ENCODE measurements around the gene PMM1. TPM values are rescaled to one million over a fixed set of nuclear protein-coding genes. Genes with fewer than 3 reads are reported as not detected.

PMM1 gene
- total RNA-seq, 1 experiment from 2014 or later, result 19.8 TPM

DNA sequence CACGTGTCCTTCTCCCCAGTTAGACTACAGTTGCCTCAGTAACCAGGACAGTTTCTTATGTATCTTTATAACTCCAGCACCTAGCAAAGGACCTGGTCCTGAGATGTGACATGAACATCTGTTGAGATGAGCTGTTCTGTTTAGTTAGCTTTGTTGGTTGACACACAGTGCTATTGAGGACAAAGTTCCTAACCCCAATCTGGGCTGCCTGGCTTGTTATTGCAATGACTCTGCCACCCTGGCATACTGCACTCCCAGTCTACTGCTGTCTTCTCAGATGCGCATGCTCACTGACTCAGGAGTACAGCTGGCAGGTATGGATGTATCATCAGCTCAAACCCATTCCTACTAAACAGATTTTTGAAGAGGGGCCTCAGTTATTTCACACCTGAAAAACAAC is 23.8 kb upstream of the PMM1 start:
- Mint-ChIP-seq H3K4me3 (no peak overlapping the region), H3K36me3 (ENCODE audit: insufficient read depth in 1 of 3, low read depth in 3 of 3) (peaks cover 0 to 2% (median 1%) of the 10 kb centered on the region in 3 experiments; a peak in 4 of 7 replicates), H3K4me1 (0 out of 4 replicates have a peak, but pooled peaks cover 0 to 3% of the 10 kb centered on the region in 2 experiments), H3K9me3 (no peaks in the 10 kb centered on the region), H3K27me3 (ENCODE audit: low read depth) (no peaks in the 10 kb centered on the region), H3K27ac (no peak overlapping the region)
- Histone ChIP-seq H2BK12ac (ENCODE audit: insufficient read length, low read depth, low read length) (no peak overlapping the region), H3K79me1 (ENCODE audit: insufficient read depth, low read depth, low read length, poor library complexity, severe bottlenecking) (no peaks in the 10 kb centered on the region), H3K27me3 (ENCODE audit: insufficient read depth, low read length) (no peaks in the 10 kb centered on the region), H2AK5ac (ENCODE audit: insufficient read length, low read length) (no peak overlapping the region), H3K9ac (ENCODE audit: extremely low read depth, insufficient read length, low read length) (no peak overlapping the region), H3K56ac (ENCODE audit: insufficient read length, low read depth, low read length) (no peak overlapping the region), H3K4me2 (ENCODE audit: insufficient read depth, insufficient read length, low read length) (no peak overlapping the region), H3K4me1 (ENCODE audit: insufficient read depth, low read length) (no peaks in the 10 kb centered on the region), H3K14ac (ENCODE audit: insufficient read depth, low read length) (no peak overlapping the region), H3K18ac (ENCODE audit: insufficient read length, low read depth, low read length) (no peak overlapping the region), H2BK15ac (ENCODE audit: low read depth, low read length) (no peak overlapping the region), H3K79me2 (ENCODE audit: insufficient read depth, low read length) (peaks cover 2% of the 10 kb centered on the region; the same call in 1 of the 2 replicates), H3K4ac (ENCODE audit: low read depth, low read length) (no peak overlapping the region), H3K27ac (ENCODE audit: insufficient read length, low read depth, low read length) (no peak overlapping the region), H2BK5ac (ENCODE audit: insufficient read length, low read length) (no peak overlapping the region), H4K20me1 (ENCODE audit: control insufficient read depth, insufficient read depth, insufficient read length) (no peaks in the 10 kb centered on the region), H2BK120ac (ENCODE audit: low read depth, low read length, poor library complexity, severe bottlenecking) (no peak overlapping the region), H2AFZ (ENCODE audit: low read length) (no peak overlapping the region), H4K91ac (ENCODE audit: insufficient read length, low read depth, low read length) (no peak overlapping the region), H4K8ac (replicated peaks; ENCODE audit: insufficient read length, low read depth, low read length) (no peak overlapping the region), H2BK20ac (ENCODE audit: low read depth, low read length, poor library complexity, severe bottlenecking) (no peak overlapping the region), H3T11ph (ENCODE audit: low read length) (no peak overlapping the region), H3K9me3 (ENCODE audit: control insufficient read depth, low read depth, low read length) (no peaks in the 10 kb centered on the region), H3K23me2 (ENCODE audit: insufficient read length, low read depth, low read length, poor library complexity, severe bottlenecking) (no peaks in the 10 kb centered on the region), H4K5ac (ENCODE audit: insufficient read length, low read depth, low read length) (no peak overlapping the region), H3K23ac (ENCODE audit: insufficient read length, low read depth, low read length) (no peak overlapping the region)
- DNase-seq, result no peak
- no CpG with 5 or more reads among the region's 2 CpGs for WGBS (ENCODE audit: extremely low coverage, insufficient read length, low lambda C conversion rate)
- TF ChIP-seq, protein P1, sequence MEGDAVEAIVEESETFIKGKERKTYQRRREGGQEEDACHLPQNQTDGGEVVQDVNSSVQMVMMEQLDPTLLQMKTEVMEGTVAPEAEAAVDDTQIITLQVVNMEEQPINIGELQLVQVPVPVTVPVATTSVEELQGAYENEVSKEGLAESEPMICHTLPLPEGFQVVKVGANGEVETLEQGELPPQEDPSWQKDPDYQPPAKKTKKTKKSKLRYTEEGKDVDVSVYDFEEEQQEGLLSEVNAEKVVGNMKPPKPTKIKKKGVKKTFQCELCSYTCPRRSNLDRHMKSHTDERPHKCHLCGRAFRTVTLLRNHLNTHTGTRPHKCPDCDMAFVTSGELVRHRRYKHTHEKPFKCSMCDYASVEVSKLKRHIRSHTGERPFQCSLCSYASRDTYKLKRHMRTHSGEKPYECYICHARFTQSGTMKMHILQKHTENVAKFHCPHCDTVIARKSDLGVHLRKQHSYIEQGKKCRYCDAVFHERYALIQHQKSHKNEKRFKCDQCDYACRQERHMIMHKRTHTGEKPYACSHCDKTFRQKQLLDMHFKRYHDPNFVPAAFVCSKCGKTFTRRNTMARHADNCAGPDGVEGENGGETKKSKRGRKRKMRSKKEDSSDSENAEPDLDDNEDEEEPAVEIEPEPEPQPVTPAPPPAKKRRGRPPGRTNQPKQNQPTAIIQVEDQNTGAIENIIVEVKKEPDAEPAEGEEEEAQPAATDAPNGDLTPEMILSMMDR (conservative IDR thresholded peaks at IDR 0.05), result no peak
